HepG2 (cell line): ENCODE data around the gene STX4. TPM values are rescaled to one million over a fixed set of nuclear protein-coding genes. Genes with fewer than 3 reads are reported as not detected.

Experiments
- ATAC-seq: fragments of 200-7000 bp; cut with Tn5 transposase; 3 replicates; pipeline ENCODE4 v1.9.1; 2020; ENCODE audit warnings: mild to moderate bottlenecking, moderate library complexity
- BruUV-seq: library from RNA; stranded (reverse); fragments of 400-500 nt; replicated peaks from 2 replicates; lab custom pipeline; 2021; lab: Mats Ljungman, UMichigan
- CTCF ChIA-PET: fragments of 300-600 bp; formaldehyde crosslinking; extraction: SDS; loops from one replicate; lab custom pipeline; 2021; ENCODE audit warnings: low total read pairs, inconsistent platforms, low intra/inter-chr PET ratio; lab: Yijun Ruan, JAX
- POLR2A ChIA-PET: fragments of 350-600 bp; sonication (Branson Sonifier 250); formaldehyde crosslinking; loops from one replicate; lab custom pipeline; 2020; ENCODE audit warnings: antibody characterized with exemption, inconsistent platforms; lab: Yijun Ruan, JAX
- DNase-seq: peaks from one replicate; pipeline ENCODE4 v3.0.0-alpha.2; 2015; ENCODE audit warnings: low spot score
- FAIRE-seq: peaks from 3 replicates; lab custom pipeline; 2011; peaks lifted over from hg19 to GRCh38; lab: Jason Lieb, UNC
- H2AFZ ChIP-seq: one replicate; pipeline ENCODE4 v1.6.1; 2011; ENCODE audit warnings: low read length, inconsistent platforms
- H3K27ac ChIP-seq: fragments of 300-600 bp; 3 replicates; pipeline ENCODE4 v1.8.0; 2011; ENCODE audit warnings: mixed run types, mild to moderate bottlenecking, mixed read lengths, low read length, inconsistent platforms; ENCODE audit not compliant: insufficient read depth; ENCODE audit errors: extremely low read length
- H3K27me3 ChIP-seq, 2 experiments: fragments of 200-600 bp in 1 of 2; 2 replicates in 1 of 2; 3 replicates in 1 of 2; pipeline versions ENCODE4 v1.6.0 to v1.8.0; 2011; ENCODE audit warnings: low read length in 2 of 2, mild to moderate bottlenecking in 2 of 2, moderate library complexity in 2 of 2, inconsistent platforms in 1 of 2; ENCODE audit not compliant: insufficient read depth in 2 of 2, control insufficient read depth in 1 of 2
- H3K36me3 ChIP-seq, 2 experiments: fragments of 200-600 bp in 1 of 2; replicated peaks in 1 of 2; 2 replicates in 1 of 2; 3 replicates in 1 of 2; pipeline versions ENCODE4 v1.5.1 to v1.8.0; 2011; ENCODE audit warnings: low read length in 2 of 2, inconsistent platforms in 1 of 2; ENCODE audit not compliant: insufficient read depth in 2 of 2, control insufficient read depth in 1 of 2
- H3K4me1 ChIP-seq: 2 replicates; pipeline ENCODE4 v1.5.1; 2012; ENCODE audit warnings: low read length, inconsistent platforms; ENCODE audit not compliant: insufficient read depth
- H3K4me2 ChIP-seq: 2 replicates; pipeline ENCODE4 v1.6.0; 2011; ENCODE audit warnings: low read depth, low read length, inconsistent platforms
- H3K4me3 ChIP-seq, 3 experiments: fragments of 200-600 bp in 1 of 3; sonication (generic), shearing (Covaris generic) in 1 of 3; replicated peaks in 1 of 3; 2 replicates each; pipeline ENCODE4 v1.5.1; 2011 to 2016; ENCODE audit warnings: low read length in 3 of 3, inconsistent platforms in 2 of 3, low read depth in 2 of 3, mild to moderate bottlenecking in 2 of 3, control low read depth in 1 of 3, mixed read lengths in 1 of 3; ENCODE audit not compliant: insufficient read depth in 1 of 3
- H3K79me2 ChIP-seq: one replicate; pipeline ENCODE4 v1.6.1; 2011; ENCODE audit warnings: low read length, inconsistent platforms; ENCODE audit not compliant: insufficient read depth
- H3K9ac ChIP-seq: 2 replicates; pipeline ENCODE4 v1.6.0; 2011; ENCODE audit warnings: mild to moderate bottlenecking, low read depth, low read length, inconsistent platforms; ENCODE audit not compliant: insufficient read depth
- H3K9me3 ChIP-seq: 2 replicates; pipeline ENCODE4 v1.5.1; 2012; ENCODE audit warnings: mild to moderate bottlenecking, low read length
- H4K20me1 ChIP-seq: 2 replicates; pipeline ENCODE4 v1.6.0; 2011; ENCODE audit warnings: inconsistent platforms, mild to moderate bottlenecking, low read length, moderate library complexity; ENCODE audit not compliant: insufficient read depth
- AGO2 ChIP-seq: fragments of 200-400 bp; formaldehyde crosslinking; optimal IDR thresholded peaks from 2 replicates; pipeline ENCODE3; 2017; ENCODE audit warnings: mild to moderate bottlenecking, low read depth, low read length, moderate library complexity
- CREB3 ChIP-seq: sonication (generic); formaldehyde crosslinking; IDR thresholded peaks from 2 replicates; pipeline ENCODE4 v1.5.0; 2020; ENCODE audit warnings: missing genetic modification reagents
- ESRRA ChIP-seq: sonication (generic); formaldehyde crosslinking; IDR thresholded peaks from 2 replicates; pipeline ENCODE4 v1.5.1; 2020; ENCODE audit warnings: mild to moderate bottlenecking, low read depth, missing genetic modification reagents
- POLR2A ChIP-seq, 2 experiments: IDR thresholded peaks; 2 replicates each; pipeline ENCODE4 v1.6.1; 2011; ENCODE audit warnings: low read depth in 2 of 2, low read length in 2 of 2, mild to moderate bottlenecking in 1 of 2, moderate library complexity in 1 of 2; ENCODE audit not compliant: insufficient read depth in 1 of 2
- POLR2G ChIP-seq: fragments of 200-400 bp; formaldehyde crosslinking; IDR thresholded peaks from 2 replicates; pipeline ENCODE4 v1.6.1; 2018; ENCODE audit warnings: mild to moderate bottlenecking, low read depth, low read length, moderate library complexity
- STAG1 ChIP-seq: sonication (generic); formaldehyde crosslinking; IDR thresholded peaks from 2 replicates; pipeline ENCODE4 v1.4.0; 2020; ENCODE audit warnings: missing genetic modification reagents
- ZNF704 ChIP-seq: sonication (generic); formaldehyde crosslinking; IDR thresholded peaks from 2 replicates; pipeline ENCODE4 v1.8.1; 2023; ENCODE audit warnings: mild to moderate bottlenecking, inconsistent platforms, moderate library complexity, missing genetic modification reagents, borderline replicate concordance
- ZNF83 ChIP-seq: sonication (generic); formaldehyde crosslinking; IDR thresholded peaks from 2 replicates; pipeline ENCODE4 v1.4.0; 2020; ENCODE audit warnings: missing genetic modification reagents, mild to moderate bottlenecking, borderline replicate concordance
- WGBS: methylation state at CpG from one replicate; pipeline ENCODE4 v1.1.6; 2017; ENCODE audit warnings: low lambda C conversion rate; 5-methylcytosine and 5-hydroxymethylcytosine counted together
- in situ Hi-C: cut with HindIII; loops from 2 replicates; pipeline ENCODE4 v1.10.0; 2017; ENCODE audit warnings: low pct_unique_long_range_greater_than_20kb; ENCODE audit not compliant: extremely low pct_ligation_motif_present
- intact Hi-C: fragments of 100-400 bp; cut with micrococcal nuclease; formaldehyde crosslinking; loops from one replicate; pipeline ENCODE4 v1.10.0; 2022; ENCODE audit not compliant: unreplicated experiment
- polyA plus RNA-seq, 8 experiments: library from polyadenylated mRNA; depleted of rRNA in 3 of 8; stranded (reverse) in 7 of 8; unstranded in 1 of 8; fragments of >200 nt; fragmentation: Illumina TruSeq in 4 of 8; extraction: Trizol in 4 of 8; gene quantifications; 2 replicates each; pipeline versions ENCODE4 v1.2.1 to v1.2.3, GENCODE V29; 2011 to 2016; ENCODE audit warnings: low read depth in 4 of 8, missing spikeins in 1 of 8, mixed read lengths in 1 of 8; ENCODE audit not compliant: insufficient read depth in 1 of 8
- total RNA-seq, 5 experiments: library from RNA; depleted of rRNA; stranded (reverse); fragments of >200 nt; fragmentation: Illumina TruSeq; extraction: Trizol; gene quantifications; 2 replicates each; pipeline ENCODE4 v1.2.3, GENCODE V29; 2016; ENCODE audit warnings: low read depth in 1 of 5
- TF ChIP-seq, protein P1 (sequence below): sonication (generic); formaldehyde crosslinking; IDR thresholded peaks from 2 replicates; pipeline ENCODE4 v1.4.0; 2020; ENCODE audit warnings: missing genetic modification reagents, borderline replicate concordance

STX4 gene
- total and polyA plus RNA-seq, 2 of the 13 experiments (the other 11 are each of a cell fraction or from before 2014, with no cell fraction given), result 29.2 to 34.6 TPM

DNA sequence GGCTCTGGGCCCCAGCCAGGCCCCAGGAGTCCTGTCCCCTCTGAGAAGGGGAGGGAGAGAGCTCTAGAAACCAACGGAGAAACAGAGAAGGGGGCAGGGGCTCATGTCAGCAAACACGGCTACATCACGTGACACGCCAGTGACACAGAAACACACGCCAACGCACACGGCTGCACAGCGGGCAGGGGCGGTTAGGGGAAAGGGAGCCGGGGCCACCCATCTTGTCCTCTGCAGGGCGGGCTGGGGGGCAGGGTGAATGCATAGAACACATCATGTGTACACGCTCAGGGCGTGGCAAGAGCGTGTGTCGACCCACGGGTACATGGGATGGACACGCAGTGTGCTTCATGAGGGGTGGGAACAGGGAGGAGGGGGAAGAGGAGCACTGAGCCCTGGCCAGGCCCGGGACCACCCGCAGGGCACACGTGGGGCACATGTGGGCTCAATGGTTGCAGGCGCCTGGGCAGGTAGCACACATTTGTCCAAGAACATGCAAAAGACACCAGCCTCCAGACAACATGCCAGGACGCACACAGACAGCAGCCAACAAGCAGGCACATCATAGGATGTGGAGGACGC is 43.8 kb upstream of the STX4 start:
- Histone ChIP-seq H3K4me2 (no peak overlapping the region), H3K9me3 (no peaks in the 10 kb centered on the region), H4K20me1 (no peaks in the 10 kb centered on the region), H3K9ac (no peak overlapping the region), H2AFZ (no peak overlapping the region), H3K27me3 (no peaks in the 10 kb centered on the region), H3K27ac (no peak overlapping the region), H3K36me3 (peaks cover 0 to 3% of the 10 kb centered on the region in 2 experiments; a peak in 1 of 5 replicates)
- ATAC-seq, result no peak
- no peak for FAIRE-seq
- no TSS peak for BruUV-seq
- 91% methylated on average over 23 of the region's 23 CpGs for WGBS
- CTCF ChIA-PET, result no interaction called here
- TF ChIP-seq STAG1 (CRISPR knock-in tag) (no peak), CREB3 (no peak), AGO2 (peak; percentile 67), ESRRA (CRISPR knock-in tag) (no peak), ZNF83 (no peak), POLR2G (peak; percentile 34; the same call in 1 of the 2 replicates), POLR2A (IDR thresholded peaks at IDR 0.05; ENCODE audit: insufficient read depth in 1 of 2, low read depth in 2 of 2, low read length in 2 of 2) (0 out of 4 replicates have a peak, but pooled peaks of 1 of the 2 experiments have one; percentile 39), ZNF704 (CRISPR knock-in tag) (no peak)
- TF ChIP-seq, protein P1, sequence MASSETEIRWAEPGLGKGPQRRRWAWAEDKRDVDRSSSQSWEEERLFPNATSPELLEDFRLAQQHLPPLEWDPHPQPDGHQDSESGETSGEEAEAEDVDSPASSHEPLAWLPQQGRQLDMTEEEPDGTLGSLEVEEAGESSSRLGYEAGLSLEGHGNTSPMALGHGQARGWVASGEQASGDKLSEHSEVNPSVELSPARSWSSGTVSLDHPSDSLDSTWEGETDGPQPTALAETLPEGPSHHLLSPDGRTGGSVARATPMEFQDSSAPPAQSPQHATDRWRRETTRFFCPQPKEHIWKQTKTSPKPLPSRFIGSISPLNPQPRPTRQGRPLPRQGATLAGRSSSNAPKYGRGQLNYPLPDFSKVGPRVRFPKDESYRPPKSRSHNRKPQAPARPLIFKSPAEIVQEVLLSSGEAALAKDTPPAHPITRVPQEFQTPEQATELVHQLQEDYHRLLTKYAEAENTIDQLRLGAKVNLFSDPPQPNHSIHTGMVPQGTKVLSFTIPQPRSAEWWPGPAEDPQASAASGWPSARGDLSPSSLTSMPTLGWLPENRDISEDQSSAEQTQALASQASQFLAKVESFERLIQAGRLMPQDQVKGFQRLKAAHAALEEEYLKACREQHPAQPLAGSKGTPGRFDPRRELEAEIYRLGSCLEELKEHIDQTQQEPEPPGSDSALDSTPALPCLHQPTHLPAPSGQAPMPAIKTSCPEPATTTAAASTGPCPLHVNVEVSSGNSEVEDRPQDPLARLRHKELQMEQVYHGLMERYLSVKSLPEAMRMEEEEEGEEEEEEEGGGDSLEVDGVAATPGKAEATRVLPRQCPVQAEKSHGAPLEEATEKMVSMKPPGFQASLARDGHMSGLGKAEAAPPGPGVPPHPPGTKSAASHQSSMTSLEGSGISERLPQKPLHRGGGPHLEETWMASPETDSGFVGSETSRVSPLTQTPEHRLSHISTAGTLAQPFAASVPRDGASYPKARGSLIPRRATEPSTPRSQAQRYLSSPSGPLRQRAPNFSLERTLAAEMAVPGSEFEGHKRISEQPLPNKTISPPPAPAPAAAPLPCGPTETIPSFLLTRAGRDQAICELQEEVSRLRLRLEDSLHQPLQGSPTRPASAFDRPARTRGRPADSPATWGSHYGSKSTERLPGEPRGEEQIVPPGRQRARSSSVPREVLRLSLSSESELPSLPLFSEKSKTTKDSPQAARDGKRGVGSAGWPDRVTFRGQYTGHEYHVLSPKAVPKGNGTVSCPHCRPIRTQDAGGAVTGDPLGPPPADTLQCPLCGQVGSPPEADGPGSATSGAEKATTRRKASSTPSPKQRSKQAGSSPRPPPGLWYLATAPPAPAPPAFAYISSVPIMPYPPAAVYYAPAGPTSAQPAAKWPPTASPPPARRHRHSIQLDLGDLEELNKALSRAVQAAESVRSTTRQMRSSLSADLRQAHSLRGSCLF (CRISPR knock-in tag), result no peak
- TF ChIP-seq, all 625 proteins: peak for 3
- Histone ChIP-seq H3K4me3 (no peak overlapping the region), H3K79me2 (no peaks in the 10 kb centered on the region), H3K4me1 (peaks cover 57% of the 10 kb centered on the region)
- intact Hi-C loops, result loop anchor here (10.0 kb wide), 1 partner anchor 875 kb away; no protein-coding TSS in a partner anchor
- no peak for DNase-seq
- in situ Hi-C loops, result loop anchor here (5.0 to 25.0 kb wide), 4 partner anchors 83 to 885 kb away; partner anchors contain the start of genes ARMC5, ZNF267, ZNF646 and ZNF668
- POLR2A ChIA-PET, result interaction anchor here (1.0 kb wide), 1 partner anchor 151 kb away, joined by 3 read pairs; no protein-coding TSS in a partner anchor
